ENCODE results near the gene MAP1LC3B.

- TF ChIP-seq CTCF (IDR thresholded peaks at IDR 0.05) (no peak), POLR2A (IDR thresholded peaks at IDR 0.05) (no peak)
These were observed 46.5 kb downstream of the MAP1LC3B start for GRCh38 chr16:87438611-87438985.
